ENCODE measurements around the gene STPG1. TPM values are rescaled to one million over a fixed set of nuclear protein-coding genes. Genes with fewer than 3 reads are reported as not detected.

STPG1 gene
- total and polyA plus RNA-seq, 4 donors, result 8.1 to 13.1 (median 10.9) TPM

- no peaks in the 10 kb centered on the region for H3K9me3 ChIP-seq (ENCODE audit: control insufficient read depth, insufficient read depth, low read length)
- no peaks in the 10 kb centered on the region for H3K27me3 ChIP-seq (ENCODE audit: control insufficient read depth, insufficient read depth, low read length)
- H3K27ac ChIP-seq (ENCODE audit: low read depth, low read length), result no peak overlapping the region
- no peak for DNase-seq (ENCODE audit: low read depth in 4 of 6, low spot score in 6 of 6)
- peaks cover 22% of the 10 kb centered on the region for H3K36me3 ChIP-seq (ENCODE audit: control insufficient read depth, insufficient read depth, low read length)
- peaks cover 10% of the 10 kb centered on the region for H3K4me1 ChIP-seq (ENCODE audit: control insufficient read depth, insufficient read depth, low read length)
- WGBS (ENCODE audit: insufficient coverage), result 87% methylated on average over 4 of the region's 4 CpGs
- H3K4me3 ChIP-seq (ENCODE audit: low read depth, low read length), result no peak overlapping the region
These were observed 60.2 kb downstream of the STPG1 start for GRCh38 chr1:24353292-24353891.

GRCh38 chr1:24351918-24352627, 61.5 kb downstream of the STPG1 start:
- Histone ChIP-seq H3K9me3 (ENCODE audit: control insufficient read depth, insufficient read depth, low read length) (no peaks in the 10 kb centered on the region), H3K27me3 (ENCODE audit: control insufficient read depth, insufficient read depth, low read length) (no peaks in the 10 kb centered on the region), H3K27ac (ENCODE audit: low read depth, low read length) (no peak overlapping the region), H3K4me1 (ENCODE audit: control insufficient read depth, insufficient read depth, low read length) (peaks cover 10% of the 10 kb centered on the region), H3K4me3 (ENCODE audit: low read depth, low read length) (no peak overlapping the region), H3K36me3 (ENCODE audit: control insufficient read depth, insufficient read depth, low read length) (peaks cover 23% of the 10 kb centered on the region)
- 91% methylated on average over 6 of the region's 7 CpGs for WGBS (ENCODE audit: insufficient coverage)
- DNase-seq (ENCODE audit: low read depth in 4 of 6, low spot score in 6 of 6), result no peak

- DNase-seq (ENCODE audit: low read depth in 4 of 6, low spot score in 6 of 6), result no peak
- Histone ChIP-seq H3K9me3 (ENCODE audit: control insufficient read depth, insufficient read depth, low read length) (no peaks in the 10 kb centered on the region), H3K4me1 (ENCODE audit: control insufficient read depth, insufficient read depth, low read length) (peaks cover 10% of the 10 kb centered on the region)
These were observed 62.3 kb downstream of the STPG1 start for GRCh38 chr1:24351247-24351646.

GRCh38 chr1:24349891-24350290, 63.7 kb downstream of the STPG1 start:
- H3K27me3 ChIP-seq (ENCODE audit: control insufficient read depth, insufficient read depth, low read length), result no peaks in the 10 kb centered on the region
- 83% methylated on average over 1 of the region's 2 CpGs for WGBS (ENCODE audit: insufficient coverage)
- H3K4me3 ChIP-seq (ENCODE audit: low read depth, low read length), result no peak overlapping the region
- H3K9me3 ChIP-seq (ENCODE audit: control insufficient read depth, insufficient read depth, low read length), result no peaks in the 10 kb centered on the region
- DNase-seq (ENCODE audit: low read depth in 4 of 6, low spot score in 6 of 6), result no peak
- peaks cover 15% of the 10 kb centered on the region for H3K4me1 ChIP-seq (ENCODE audit: control insufficient read depth, insufficient read depth, low read length)
- H3K36me3 ChIP-seq (ENCODE audit: control insufficient read depth, insufficient read depth, low read length), result peaks cover 29% of the 10 kb centered on the region
- no peak overlapping the region for H3K27ac ChIP-seq (ENCODE audit: low read depth, low read length)

More at GRCh38 chr1:24351247-24351646, 62.3 kb downstream of the STPG1 start:
- peaks cover 29% of the 10 kb centered on the region for H3K36me3 ChIP-seq (ENCODE audit: control insufficient read depth, insufficient read depth, low read length)
- no peaks in the 10 kb centered on the region for H3K27me3 ChIP-seq (ENCODE audit: control insufficient read depth, insufficient read depth, low read length)
- WGBS (ENCODE audit: insufficient coverage), result 100% methylated on average over 3 of the region's 4 CpGs
- no peak overlapping the region for H3K4me3 ChIP-seq (ENCODE audit: low read depth, low read length)
- no peak overlapping the region for H3K27ac ChIP-seq (ENCODE audit: low read depth, low read length)

- Histone ChIP-seq H3K4me3 (ENCODE audit: low read depth, low read length) (no peak overlapping the region), H3K4me1 (ENCODE audit: control insufficient read depth, insufficient read depth, low read length) (peaks cover 15% of the 10 kb centered on the region), H3K36me3 (ENCODE audit: control insufficient read depth, insufficient read depth, low read length) (peaks cover 19% of the 10 kb centered on the region), H3K27me3 (ENCODE audit: control insufficient read depth, insufficient read depth, low read length) (no peaks in the 10 kb centered on the region), H3K27ac (ENCODE audit: low read depth, low read length) (no peak overlapping the region), H3K9me3 (ENCODE audit: control insufficient read depth, insufficient read depth, low read length) (no peaks in the 10 kb centered on the region)
- no peak for DNase-seq (ENCODE audit: low read depth in 4 of 6, low spot score in 6 of 6)
- 87% methylated on average over 10 of the region's 10 CpGs for WGBS (ENCODE audit: insufficient coverage)
These were observed 65.4 kb downstream of the STPG1 start for GRCh38 chr1:24348196-24348595.

- no peak for DNase-seq (ENCODE audit: low read depth in 4 of 6, low spot score in 6 of 6)
- peaks cover 17% of the 10 kb centered on the region for H3K4me1 ChIP-seq (ENCODE audit: control insufficient read depth, insufficient read depth, low read length)
- WGBS (ENCODE audit: insufficient coverage), result 78% methylated on average over 11 of the region's 19 CpGs
- H3K27ac ChIP-seq (ENCODE audit: low read depth, low read length), result no peak overlapping the region
- H3K4me3 ChIP-seq (ENCODE audit: low read depth, low read length), result no peak overlapping the region
- peaks cover 25% of the 10 kb centered on the region for H3K36me3 ChIP-seq (ENCODE audit: control insufficient read depth, insufficient read depth, low read length)
- H3K9me3 ChIP-seq (ENCODE audit: control insufficient read depth, insufficient read depth, low read length), result no peaks in the 10 kb centered on the region
- H3K27me3 ChIP-seq (ENCODE audit: control insufficient read depth, insufficient read depth, low read length), result no peaks in the 10 kb centered on the region
These were observed 66.2 kb downstream of the STPG1 start for GRCh38 chr1:24347159-24347934.

- DNase-seq (ENCODE audit: low read depth in 4 of 6, low spot score in 6 of 6), result no peak
- Histone ChIP-seq H3K27ac (ENCODE audit: low read depth, low read length) (no peak overlapping the region), H3K36me3 (ENCODE audit: control insufficient read depth, insufficient read depth, low read length) (peaks cover 26% of the 10 kb centered on the region), H3K9me3 (ENCODE audit: control insufficient read depth, insufficient read depth, low read length) (no peaks in the 10 kb centered on the region), H3K4me3 (ENCODE audit: low read depth, low read length) (no peak overlapping the region), H3K4me1 (ENCODE audit: control insufficient read depth, insufficient read depth, low read length) (peaks cover 23% of the 10 kb centered on the region), H3K27me3 (ENCODE audit: control insufficient read depth, insufficient read depth, low read length) (no peaks in the 10 kb centered on the region)
- no CpG with 5 or more reads among the region's 5 CpGs for WGBS (ENCODE audit: insufficient coverage)
These were observed 68.2 kb downstream of the STPG1 start for GRCh38 chr1:24345334-24345733.

GRCh38 chr1:24344090-24344742, 69.4 kb downstream of the STPG1 start:
- Histone ChIP-seq H3K9me3 (ENCODE audit: control insufficient read depth, insufficient read depth, low read length) (no peaks in the 10 kb centered on the region), H3K4me1 (ENCODE audit: control insufficient read depth, insufficient read depth, low read length) (peaks cover 25% of the 10 kb centered on the region), H3K27me3 (ENCODE audit: control insufficient read depth, insufficient read depth, low read length) (no peaks in the 10 kb centered on the region), H3K36me3 (ENCODE audit: control insufficient read depth, insufficient read depth, low read length) (peaks cover 27% of the 10 kb centered on the region), H3K4me3 (ENCODE audit: low read depth, low read length) (no peak overlapping the region), H3K27ac (ENCODE audit: low read depth, low read length) (no peak overlapping the region)
- 89% methylated on average over 6 of the region's 8 CpGs for WGBS (ENCODE audit: insufficient coverage)
- no peak for DNase-seq (ENCODE audit: low read depth in 4 of 6, low spot score in 6 of 6)

GRCh38 chr1:24343412-24344089, 70.0 kb downstream of the STPG1 start:
- no peak for DNase-seq (ENCODE audit: low read depth in 4 of 6, low spot score in 6 of 6)
- no peaks in the 10 kb centered on the region for H3K9me3 ChIP-seq (ENCODE audit: control insufficient read depth, insufficient read depth, low read length)
- H3K27ac ChIP-seq (ENCODE audit: low read depth, low read length), result no peak overlapping the region
- H3K4me3 ChIP-seq (ENCODE audit: low read depth, low read length), result no peak overlapping the region
- H3K4me1 ChIP-seq (ENCODE audit: control insufficient read depth, insufficient read depth, low read length), result peaks cover 25% of the 10 kb centered on the region
- 82% methylated on average over 10 of the region's 13 CpGs for WGBS (ENCODE audit: insufficient coverage)
- no peaks in the 10 kb centered on the region for H3K27me3 ChIP-seq (ENCODE audit: control insufficient read depth, insufficient read depth, low read length)
- H3K36me3 ChIP-seq (ENCODE audit: control insufficient read depth, insufficient read depth, low read length), result peaks cover 27% of the 10 kb centered on the region
